Sigmoid colon (tissue), 7 donors: ENCODE results near the gene LMO4. TPM values are rescaled to one million over a fixed set of nuclear protein-coding genes. Genes with fewer than 3 reads are reported as not detected.
A peak's percentile ranks its signal among the peaks of the same experiment; 100 is the strongest.

Source experiments
- DNase-seq: peaks from one replicate; pipeline ENCODE4 v3.0.0-alpha.2; 2019
- H3K27ac ChIP-seq, 4 donors: fragments of 200-600 bp; sonication (generic); one replicate each; pipeline ENCODE4 v1.5.1; 2016 to 2019; ENCODE audit warnings: mild to moderate bottlenecking in 1 of 4
- H3K27me3 ChIP-seq, 3 donors: fragments of 200-600 bp; sonication (generic); one replicate each; pipeline ENCODE4 v1.5.1; 2019; ENCODE audit warnings: mild to moderate bottlenecking in 1 of 3
- H3K36me3 ChIP-seq, 4 donors: fragments of 200-600 bp; sonication (generic); one replicate each; pipeline ENCODE4 v1.5.1; 2016 to 2019
- H3K4me1 ChIP-seq, 4 donors: fragments of 200-600 bp; sonication (generic); one replicate each; pipeline ENCODE4 v1.5.1; 2017 to 2019
- H3K4me3 ChIP-seq, 4 donors: fragments of 200-600 bp; sonication (generic); one replicate each; pipeline ENCODE4 v1.5.1; 2017 to 2019; ENCODE audit warnings: mild to moderate bottlenecking in 2 of 4, moderate library complexity in 1 of 4
- H3K9me3 ChIP-seq, 4 donors: fragments of 200-600 bp in 3 of 4; sonication (generic) in 3 of 4; one replicate each; pipeline versions ENCODE4 v1.5.1 to v1.6.1; 2013 to 2019
- CTCF ChIP-seq, 4 experiments: fragments of 450-650 bp in 3 of 4; fragments of 200-600 bp in 1 of 4; IDR thresholded peaks; one replicate each; pipeline ENCODE4 v1.5.1; 2016 to 2019; ENCODE audit warnings: antibody characterized with exemption in 4 of 4, mild to moderate bottlenecking in 3 of 4, moderate library complexity in 2 of 4
- EP300 ChIP-seq, 4 donors: sonication (generic); formaldehyde crosslinking; IDR thresholded peaks; one replicate each; pipeline ENCODE4 v1.6.1; 2017; ENCODE audit warnings: antibody characterized with exemption in 4 of 4
- POLR2A ChIP-seq, 2 donors: fragments of 450-650 bp; IDR thresholded peaks; one replicate each; pipeline ENCODE4 v1.6.1; 2016; ENCODE audit warnings: antibody characterized with exemption in 2 of 2, mild to moderate bottlenecking in 2 of 2, moderate library complexity in 2 of 2
- POLR2AphosphoS5 ChIP-seq, 4 donors: sonication (generic); formaldehyde crosslinking; IDR thresholded peaks; one replicate each; pipeline ENCODE4 v1.6.1; 2017; ENCODE audit warnings: antibody characterized with exemption in 4 of 4
- WGBS, 2 donors: extraction: QIAGEN DNeasy Blood & Tissue Kit; methylation state at CpG; one replicate each; pipeline ENCODE4 v1.1.7; 2013; 5-methylcytosine and 5-hydroxymethylcytosine counted together
- intact Hi-C: fragments of 100-400 bp; cut with DNase I; formaldehyde crosslinking; loops from one replicate; pipeline ENCODE4 v1.15.1; 2023
- polyA plus RNA-seq, 3 donors: library from polyadenylated mRNA; stranded (reverse); fragments of 200-250 nt; gene quantifications; one replicate each; pipeline ENCODE4 v1.2.3, GENCODE V29; 2013
- total RNA-seq, 4 donors: library from RNA; depleted of rRNA; stranded (reverse); fragments of >200 nt; gene quantifications; one replicate each; pipeline ENCODE4 v1.1.0, GENCODE V29; 2016
- donor health status: healthy with polysubstance abuse.
- donor health status: Bipolar disorder and iron deficiency.
- donor health status: healthy.

The LMO4 gene
- total RNA-seq, result 10 to 100 TPM; 41.7 to 68.3 (median 59.3) TPM
- 10 to 100 TPM; 24.5 to 37.8 (median 36.4) TPM for polyA plus RNA-seq

- TF ChIP-seq EP300 (IDR thresholded peaks at IDR 0.05), result peak in 1 of 4 donors; percentile 12
- no peak for TF ChIP-seq CTCF (IDR thresholded peaks at IDR 0.05)
- peak; percentile 96 to 98 (median 98) for TF ChIP-seq POLR2AphosphoS5 (IDR thresholded peaks at IDR 0.05)
- peak; percentile 85 to 87 for TF ChIP-seq POLR2A (IDR thresholded peaks at IDR 0.05)
- intact Hi-C loops, result loop anchor here (5.0 kb wide), 1 partner anchor 196 kb away; no protein-coding TSS in a partner anchor
- H3K9me3 ChIP-seq, result no peaks in the 10 kb centered on the region
- 0% methylated on average over 93 of the region's 93 CpGs for WGBS, 2 donors
- peak within 1 kb of the TSS; percentile 77 to 91 (median 88) for H3K4me3 ChIP-seq
- H3K4me1 ChIP-seq, result peaks cover 0 to 32% (median 20%) of the 10 kb centered on the region in 4 donors
- H3K36me3 ChIP-seq, result no peaks in the 10 kb centered on the region
- H3K27ac ChIP-seq, result peak within 1 kb of the TSS; percentile 97 to 99 (median 98)
- no peaks in the 10 kb centered on the region for H3K27me3 ChIP-seq
- peak; percentile 99 for DNase-seq
Observed at GRCh38 chr1:87328272-87329050, at the start of gene LMO4. Gene LMO4, plus strand, starts transcription at chr1:87328880. Its CDS starts 3,136 bp downstream, at chr1:87332016.

- H3K4me3 ChIP-seq, result no peak overlapping the region
- intact Hi-C loops, result no loop called here
- H3K36me3 ChIP-seq, result no peaks in the 10 kb centered on the region
- WGBS, 2 donors, result 82 to 92% methylated on average over 2 of the region's 2 CpGs
- H3K9me3 ChIP-seq, result no peaks in the 10 kb centered on the region
- H3K27ac ChIP-seq, result peak overlapping the region in 3 of 4 donors; percentile 2 to 21 (median 12)
- no peaks in the 10 kb centered on the region for H3K27me3 ChIP-seq
- DNase-seq, result no peak
- TF ChIP-seq EP300 (IDR thresholded peaks at IDR 0.05), result no peak
- TF ChIP-seq CTCF (IDR thresholded peaks at IDR 0.05), result no peak
- no peak for TF ChIP-seq POLR2A (IDR thresholded peaks at IDR 0.05)
- no peak for TF ChIP-seq POLR2AphosphoS5 (IDR thresholded peaks at IDR 0.05)
- H3K4me1 ChIP-seq, result no peaks in the 10 kb centered on the region
Observed at GRCh38 chr1:87279536-87279875, 49.2 kb upstream of the LMO4 start.

- H3K36me3 ChIP-seq, result no peaks in the 10 kb centered on the region
- TF ChIP-seq POLR2A (IDR thresholded peaks at IDR 0.05) (no peak), EP300 (IDR thresholded peaks at IDR 0.05) (no peak), POLR2AphosphoS5 (IDR thresholded peaks at IDR 0.05) (no peak), CTCF (IDR thresholded peaks at IDR 0.05) (no peak)
- intact Hi-C loops, result no loop called here
- 80 to 82% methylated on average over 2 of the region's 2 CpGs for WGBS, 2 donors
- no peaks in the 10 kb centered on the region for H3K27me3 ChIP-seq
- no peak for DNase-seq
- H3K4me1 ChIP-seq, result no peaks in the 10 kb centered on the region
- no peak overlapping the region for H3K27ac ChIP-seq
- no peak overlapping the region for H3K4me3 ChIP-seq
- H3K9me3 ChIP-seq, result no peaks in the 10 kb centered on the region
Observed at GRCh38 chr1:87279966-87280535, 48.6 kb upstream of the LMO4 start.

GRCh38 chr1:87284456-87285240, 44.0 kb upstream of the LMO4 start:
- DNase-seq, result no peak
- H3K27ac ChIP-seq, result no peak overlapping the region
- no peak overlapping the region for H3K4me3 ChIP-seq
- H3K27me3 ChIP-seq, result no peaks in the 10 kb centered on the region
- H3K4me1 ChIP-seq, result no peaks in the 10 kb centered on the region
- intact Hi-C loops, result no loop called here
- TF ChIP-seq POLR2AphosphoS5 (IDR thresholded peaks at IDR 0.05) (no peak), CTCF (IDR thresholded peaks at IDR 0.05) (no peak), POLR2A (IDR thresholded peaks at IDR 0.05) (no peak), EP300 (IDR thresholded peaks at IDR 0.05) (no peak)
- H3K36me3 ChIP-seq, result no peaks in the 10 kb centered on the region
- 65 to 78% methylated on average over 13 of the region's 13 CpGs for WGBS, 2 donors
- no peaks in the 10 kb centered on the region for H3K9me3 ChIP-seq
